IMR-90 (cell line): Measurements from ENCODE around the gene URM1. TPM values are rescaled to one million over a fixed set of nuclear protein-coding genes. Genes with fewer than 3 reads are reported as not detected.

Source experiments
- ATAC-seq: fragments of 200-7000 bp; cut with Tn5 transposase; 2 replicates; pipeline ENCODE4 v1.9.1; 2020; ENCODE audit warnings: low read depth, mild to moderate bottlenecking, moderate library complexity
- BruUV-seq: library from RNA; stranded (reverse); fragments of 400-500 nt; replicated peaks from 2 replicates; lab custom pipeline; 2021; lab: Mats Ljungman, UMichigan
- CTCF ChIA-PET: fragments of 300-600 bp; formaldehyde crosslinking; extraction: SDS; loops from one replicate; lab custom pipeline; 2021; ENCODE audit warnings: antibody characterized with exemption; lab: Yijun Ruan, JAX
- POLR2A ChIA-PET: fragments of 300-600 bp; sonication (Branson Sonifier 250); formaldehyde crosslinking; loops from one replicate; lab custom pipeline; 2022; ENCODE audit warnings: antibody characterized with exemption; ENCODE audit not compliant: unreplicated experiment; lab: Charles Lee
- DNase-seq: peaks from one replicate; pipeline ENCODE4 v3.0.0; 2013
- H2AFZ ChIP-seq: replicated peaks from 2 replicates; pipeline ENCODE3; 2013; ENCODE audit warnings: low read length, mild to moderate bottlenecking; ENCODE audit not compliant: poor library complexity
- H2AK5ac ChIP-seq: 2 replicates; pipeline ENCODE4 v1.6.1; 2013; ENCODE audit warnings: low read depth, low read length, inconsistent platforms
- H2AK9ac ChIP-seq: replicated peaks from 2 replicates; pipeline ENCODE3; 2013; ENCODE audit warnings: mild to moderate bottlenecking, low read depth, low read length, moderate library complexity; ENCODE audit not compliant: poor library complexity
- H2BK120ac ChIP-seq: 2 replicates; pipeline ENCODE4 v1.6.1; 2013; ENCODE audit warnings: low read depth, low read length, inconsistent platforms
- H2BK15ac ChIP-seq: 3 replicates; pipeline ENCODE4 v1.6.1; 2013; ENCODE audit warnings: low read depth, low read length, inconsistent platforms
- H2BK20ac ChIP-seq: 2 replicates; pipeline ENCODE4 v1.6.1; 2013; ENCODE audit warnings: low read depth, mild to moderate bottlenecking, inconsistent platforms, low read length, moderate library complexity
- H2BK5ac ChIP-seq: 2 replicates; pipeline ENCODE4 v1.6.1; 2013; ENCODE audit warnings: mild to moderate bottlenecking, low read depth, low read length, inconsistent platforms; ENCODE audit not compliant: poor library complexity, severe bottlenecking
- H3K14ac ChIP-seq: replicated peaks from 2 replicates; pipeline ENCODE4 v1.6.1; 2013; ENCODE audit warnings: low read depth, low read length, inconsistent platforms
- H3K18ac ChIP-seq: 2 replicates; pipeline ENCODE4 v1.6.1; 2013; ENCODE audit warnings: low read depth, low read length, control low read depth
- H3K23ac ChIP-seq: 2 replicates; pipeline ENCODE4 v1.6.1; 2013; ENCODE audit warnings: low read depth, low read length, inconsistent platforms
- H3K27ac ChIP-seq: 2 replicates; pipeline ENCODE4 v1.5.1; 2013; ENCODE audit warnings: mild to moderate bottlenecking, control low read depth, low read length; ENCODE audit not compliant: insufficient read depth
- H3K27me3 ChIP-seq: 2 replicates; pipeline ENCODE4 v1.6.1; 2013; ENCODE audit warnings: low read length; ENCODE audit not compliant: control insufficient read depth, insufficient read depth
- H3K36me3 ChIP-seq: 2 replicates; pipeline ENCODE4 v1.6.1; 2013; ENCODE audit warnings: low read length, mixed read lengths; ENCODE audit not compliant: control insufficient read depth, insufficient read depth
- H3K4ac ChIP-seq: 2 replicates; pipeline ENCODE4 v1.6.1; 2013; ENCODE audit warnings: low read depth, low read length, inconsistent platforms
- H3K4me1 ChIP-seq: 2 replicates; pipeline ENCODE4 v1.6.1; 2013; ENCODE audit warnings: low read length, mixed read lengths; ENCODE audit not compliant: control insufficient read depth, insufficient read depth
- H3K4me2 ChIP-seq: 2 replicates; pipeline ENCODE4 v1.6.1; 2013; ENCODE audit warnings: low read depth, mild to moderate bottlenecking, control low read depth, low read length, moderate library complexity
- H3K4me3 ChIP-seq: 2 replicates; pipeline ENCODE4 v1.5.1; 2013; ENCODE audit warnings: low read depth, mild to moderate bottlenecking, control low read depth, low read length, moderate library complexity; ENCODE audit not compliant: insufficient read depth
- H3K56ac ChIP-seq: 2 replicates; pipeline ENCODE4 v1.6.1; 2013; ENCODE audit warnings: low read length, inconsistent platforms; ENCODE audit not compliant: insufficient read depth; ENCODE audit errors: extremely low read depth
- H3K79me1 ChIP-seq, 2 experiments: 2 replicates each; pipeline ENCODE4 v1.6.1; 2013; ENCODE audit warnings: low read length in 2 of 2, inconsistent platforms in 1 of 2, low read depth in 1 of 2
- H3K9ac ChIP-seq: 2 replicates; pipeline ENCODE4 v1.6.1; 2013; ENCODE audit warnings: low read depth, low read length, control low read depth
- H3K9me1 ChIP-seq: 2 replicates; pipeline ENCODE4 v1.6.1; 2013; ENCODE audit warnings: low read length, inconsistent platforms; ENCODE audit not compliant: insufficient read depth
- H3K9me3 ChIP-seq: 2 replicates; pipeline ENCODE4 v1.6.1; 2013; ENCODE audit warnings: low read length; ENCODE audit not compliant: control insufficient read depth, insufficient read depth
- H4K20me1 ChIP-seq: 2 replicates; pipeline ENCODE4 v1.6.1; 2013; ENCODE audit warnings: low read length, inconsistent platforms; ENCODE audit not compliant: insufficient read depth
- H4K5ac ChIP-seq: 2 replicates; pipeline ENCODE4 v1.6.1; 2013; ENCODE audit warnings: mild to moderate bottlenecking, low read depth, low read length, control low read depth
- H4K8ac ChIP-seq, 2 experiments: 2 replicates each; pipeline ENCODE4 v1.6.1; 2013; ENCODE audit warnings: low read depth in 2 of 2, low read length in 2 of 2, control low read depth in 1 of 2, inconsistent platforms in 1 of 2
- H4K91ac ChIP-seq: 2 replicates; pipeline ENCODE4 v1.6.1; 2013; ENCODE audit warnings: low read depth, low read length, inconsistent platforms; ENCODE audit not compliant: insufficient read depth
- BHLHE40 ChIP-seq: fragments of 150-350 bp; IDR thresholded peaks from 2 replicates; pipeline ENCODE4 v1.6.1; 2016; ENCODE audit warnings: mild to moderate bottlenecking, low read depth, low read length
- CEBPB ChIP-seq: IDR thresholded peaks from 2 replicates; pipeline ENCODE4 v1.6.1; 2012; ENCODE audit warnings: low read depth, low read length, improper control_type of control experiment
- CHD1 ChIP-seq: IDR thresholded peaks from 2 replicates; pipeline ENCODE4 v1.6.1; 2012; ENCODE audit warnings: low read depth, low read length, improper control_type of control experiment
- CTCF ChIP-seq: conservative IDR thresholded peaks from 2 replicates; pipeline ENCODE4 v1.5.1; 2012; ENCODE audit warnings: mild to moderate bottlenecking, low read depth, low read length, improper control_type of control experiment
- FOS ChIP-seq: fragments of 150-350 bp; IDR thresholded peaks from 2 replicates; pipeline ENCODE4 v1.6.1; 2016; ENCODE audit warnings: low read depth, low read length
- MAFK ChIP-seq: IDR thresholded peaks from 2 replicates; pipeline ENCODE4 v1.6.1; 2012; ENCODE audit warnings: low read depth, low read length, improper control_type of control experiment
- MAZ ChIP-seq: IDR thresholded peaks from 2 replicates; pipeline ENCODE4 v1.6.1; 2012; ENCODE audit warnings: low read depth, mild to moderate bottlenecking, low read length, improper control_type of control experiment, moderate library complexity, borderline replicate concordance
- MXI1 ChIP-seq: IDR thresholded peaks from 2 replicates; pipeline ENCODE4 v1.6.1; 2012; ENCODE audit warnings: low read depth, mild to moderate bottlenecking, low read length, moderate library complexity, borderline replicate concordance
- POLR2A ChIP-seq: IDR thresholded peaks from 2 replicates; pipeline ENCODE4 v1.6.1; 2012; ENCODE audit warnings: mild to moderate bottlenecking, low read depth, low read length
- RAD21 ChIP-seq: IDR thresholded peaks from 2 replicates; pipeline ENCODE4 v1.6.1; 2012; ENCODE audit warnings: low read length, improper control_type of control experiment
- RCOR1 ChIP-seq: IDR thresholded peaks from 2 replicates; pipeline ENCODE4 v1.6.1; 2012; ENCODE audit warnings: mild to moderate bottlenecking, low read length, improper control_type of control experiment; ENCODE audit not compliant: insufficient replicate concordance
- RFX5 ChIP-seq: IDR thresholded peaks from 2 replicates; pipeline ENCODE4 v1.8.0; 2012; ENCODE audit warnings: low read depth, mild to moderate bottlenecking, low read length, moderate library complexity
- WGBS, 2 experiments: methylation state at CpG; one replicate each; pipeline versions ENCODE4 v1.1.5 to v1.1.7; 2013; ENCODE audit warnings: missing lambda C conversion rate in 2 of 2; ENCODE audit not compliant: insufficient read length in 1 of 2; ENCODE audit errors: extremely low coverage in 2 of 2; 5-methylcytosine and 5-hydroxymethylcytosine counted together
- dilution Hi-C: fragments of 300-500 bp; cut with HindIII; formaldehyde crosslinking; loops from one replicate; pipeline ENCODE4 v1.14.3; 2018; ENCODE audit warnings: low sequenced_read_pairs; ENCODE audit not compliant: unreplicated experiment
- in situ Hi-C: fragments of 300-500 bp; cut with MboI; formaldehyde crosslinking; loops from 3 replicates; pipeline ENCODE4 v1.14.3; 2019; ENCODE audit warnings: low sequenced_read_pairs, inconsistent platforms, mixed read lengths
- intact Hi-C: fragments of 100-400 bp; cut with micrococcal nuclease; formaldehyde crosslinking; loops from 2 replicates; pipeline ENCODE4 v1.10.0; 2022
- polyA plus RNA-seq, 3 experiments: library from polyadenylated mRNA; depleted of rRNA; stranded (reverse); fragments of >200 nt; gene quantifications; 2 replicates each; pipeline ENCODE4 v1.2.3, GENCODE V29; 2012; ENCODE audit warnings: low replicate concordance in 1 of 3
- total RNA-seq: library from RNA; depleted of rRNA; stranded (reverse); fragments of >200 nt; gene quantifications from 2 replicates; pipeline ENCODE4 v1.2.3, GENCODE V29; 2012
- TF ChIP-seq, protein P1 (sequence below): fragments of 150-350 bp; IDR thresholded peaks from 2 replicates; pipeline ENCODE4 v1.6.1; 2017; ENCODE audit warnings: mild to moderate bottlenecking, antibody characterized with exemption, low read length, low read depth
- TF ChIP-seq, protein P2 (sequence below): fragments of 150-350 bp; IDR thresholded peaks from 2 replicates; pipeline ENCODE4 v1.6.1; 2016; ENCODE audit warnings: low read depth, mild to moderate bottlenecking, low read length, moderate library complexity, borderline replicate concordance

The URM1 gene
- total and polyA plus RNA-seq, 2 of the 4 experiments (the other 2 are of a cell fraction), result 33.2 to 66.9 TPM

DNA sequence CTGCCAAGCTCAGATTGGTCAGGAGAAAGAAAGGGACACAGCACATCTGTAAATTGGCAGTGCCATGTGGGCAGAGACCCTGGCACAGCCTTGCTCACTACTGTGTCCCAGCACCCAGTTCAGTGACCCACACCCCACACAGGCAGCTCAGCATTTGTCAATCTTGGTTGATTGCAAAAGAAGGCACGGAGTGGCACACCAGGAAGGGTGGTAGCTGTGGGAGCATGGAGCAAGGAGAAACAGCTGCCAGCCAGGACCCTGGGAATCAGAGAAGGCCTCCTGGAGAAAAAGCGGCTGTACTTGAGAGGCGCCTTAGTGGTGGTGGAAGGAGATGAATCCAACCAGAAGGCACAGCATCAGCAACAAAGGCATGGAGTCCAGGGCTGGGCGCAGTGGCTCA lies 27.3 kb upstream of the URM1 start:
- Histone ChIP-seq H2BK15ac (no peak overlapping the region), H3K36me3 (peaks cover 32% of the 10 kb centered on the region), H3K18ac (no peak overlapping the region), H2AK9ac (no peak overlapping the region), H3K4me1 (peaks cover 4% of the 10 kb centered on the region; the same call in 1 of the 2 replicates), H3K23ac (no peak overlapping the region), H3K4me3 (no peak overlapping the region), H3K56ac (no peak overlapping the region), H3K9me1 (peaks cover 8% of the 10 kb centered on the region), H2BK20ac (no peak overlapping the region), H3K4me2 (no peak overlapping the region), H3K79me1 (peaks cover 4 to 29% of the 10 kb centered on the region in 2 experiments; a peak in 3 of 4 replicates), H3K9ac (no peak overlapping the region), H2AFZ (no peak overlapping the region), H3K27me3 (no peaks in the 10 kb centered on the region), H4K20me1 (peaks cover 3% of the 10 kb centered on the region; the same call in 1 of the 2 replicates), H2BK120ac (no peak overlapping the region), H4K8ac (no peak overlapping the region), H4K91ac (no peak overlapping the region), H2AK5ac (no peak overlapping the region), H3K14ac (no peak overlapping the region), H4K5ac (no peak overlapping the region), H3K9me3 (no peaks in the 10 kb centered on the region), H3K4ac (no peak overlapping the region), H3K27ac (no peak overlapping the region), H2BK5ac (no peak overlapping the region)
- ChIA-PET POLR2A (no interaction called here), CTCF (no interaction called here)
- 93% methylated on average over 3 of the region's 4 CpGs; no CpG with 5 or more reads in 1 of the 2 experiments for WGBS, 2 experiments
- intact Hi-C loops (no loop called here), in situ Hi-C loops (no loop called here), dilution Hi-C loops (no loop called here)
- ATAC-seq (no peak), DNase-seq (no peak)
- BruUV-seq, result no TSS peak
- TF ChIP-seq RAD21 (no peak), POLR2A (no peak), MXI1 (no peak), MAFK (no peak), FOS (no peak), RCOR1 (no peak), MAZ (no peak), CTCF (no peak), RFX5 (no peak), BHLHE40 (no peak), CHD1 (no peak), CEBPB (no peak)
- TF ChIP-seq, protein P1, sequence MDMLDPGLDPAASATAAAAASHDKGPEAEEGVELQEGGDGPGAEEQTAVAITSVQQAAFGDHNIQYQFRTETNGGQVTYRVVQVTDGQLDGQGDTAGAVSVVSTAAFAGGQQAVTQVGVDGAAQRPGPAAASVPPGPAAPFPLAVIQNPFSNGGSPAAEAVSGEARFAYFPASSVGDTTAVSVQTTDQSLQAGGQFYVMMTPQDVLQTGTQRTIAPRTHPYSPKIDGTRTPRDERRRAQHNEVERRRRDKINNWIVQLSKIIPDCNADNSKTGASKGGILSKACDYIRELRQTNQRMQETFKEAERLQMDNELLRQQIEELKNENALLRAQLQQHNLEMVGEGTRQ, result no peak
- TF ChIP-seq, protein P2, sequence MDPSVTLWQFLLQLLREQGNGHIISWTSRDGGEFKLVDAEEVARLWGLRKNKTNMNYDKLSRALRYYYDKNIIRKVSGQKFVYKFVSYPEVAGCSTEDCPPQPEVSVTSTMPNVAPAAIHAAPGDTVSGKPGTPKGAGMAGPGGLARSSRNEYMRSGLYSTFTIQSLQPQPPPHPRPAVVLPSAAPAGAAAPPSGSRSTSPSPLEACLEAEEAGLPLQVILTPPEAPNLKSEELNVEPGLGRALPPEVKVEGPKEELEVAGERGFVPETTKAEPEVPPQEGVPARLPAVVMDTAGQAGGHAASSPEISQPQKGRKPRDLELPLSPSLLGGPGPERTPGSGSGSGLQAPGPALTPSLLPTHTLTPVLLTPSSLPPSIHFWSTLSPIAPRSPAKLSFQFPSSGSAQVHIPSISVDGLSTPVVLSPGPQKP, result no peak
